Measurements from ENCODE around the gene KHDC4.

KHDC4 gene

DNA sequence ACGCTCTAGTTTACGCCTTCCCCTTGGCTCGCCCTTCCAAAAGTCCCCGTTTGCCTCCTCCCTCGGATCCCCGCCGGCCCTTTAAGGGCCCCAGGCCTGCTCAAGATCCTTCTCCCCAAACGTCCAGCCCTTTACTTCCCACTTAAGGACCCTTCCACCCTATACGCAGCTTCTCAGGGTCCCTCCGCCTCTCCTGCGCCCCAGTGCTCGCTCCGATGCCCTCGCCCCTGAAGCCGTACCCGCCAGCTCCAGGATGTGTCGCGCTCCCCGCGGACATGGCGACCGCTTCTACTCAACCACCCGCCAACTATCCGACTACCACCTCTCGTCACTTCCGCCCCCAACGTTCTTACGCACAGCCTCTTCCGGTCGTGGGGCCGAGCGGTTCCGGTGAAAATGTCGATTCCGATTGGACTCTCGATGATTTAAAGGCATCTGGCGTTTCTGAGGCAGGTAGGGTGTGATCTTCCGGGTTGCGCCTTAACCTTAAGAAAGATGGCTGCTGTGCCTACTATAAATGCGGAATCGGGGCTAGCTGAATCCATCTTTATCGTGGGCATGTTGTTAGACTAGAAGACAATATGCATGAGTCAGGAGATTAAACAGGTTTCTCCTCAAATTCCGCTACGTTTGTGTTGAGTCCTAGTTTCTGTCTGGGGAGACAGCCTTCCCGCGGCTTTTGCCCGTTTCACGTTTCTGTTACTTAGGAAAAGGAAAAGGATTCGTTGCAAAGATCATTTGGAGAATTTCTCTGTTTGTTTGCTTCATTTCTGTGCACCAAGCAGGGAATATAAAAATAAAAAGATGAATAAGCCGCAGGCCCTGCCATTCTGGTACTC lies at the start of gene KHDC4:
Gene KHDC4, minus strand, starts transcription at position 317 of the 839 bp plus-strand sequence. Its CDS starts 40 bp downstream, at position 277.
- DNase-seq, result peak; percentile 100

DNA sequence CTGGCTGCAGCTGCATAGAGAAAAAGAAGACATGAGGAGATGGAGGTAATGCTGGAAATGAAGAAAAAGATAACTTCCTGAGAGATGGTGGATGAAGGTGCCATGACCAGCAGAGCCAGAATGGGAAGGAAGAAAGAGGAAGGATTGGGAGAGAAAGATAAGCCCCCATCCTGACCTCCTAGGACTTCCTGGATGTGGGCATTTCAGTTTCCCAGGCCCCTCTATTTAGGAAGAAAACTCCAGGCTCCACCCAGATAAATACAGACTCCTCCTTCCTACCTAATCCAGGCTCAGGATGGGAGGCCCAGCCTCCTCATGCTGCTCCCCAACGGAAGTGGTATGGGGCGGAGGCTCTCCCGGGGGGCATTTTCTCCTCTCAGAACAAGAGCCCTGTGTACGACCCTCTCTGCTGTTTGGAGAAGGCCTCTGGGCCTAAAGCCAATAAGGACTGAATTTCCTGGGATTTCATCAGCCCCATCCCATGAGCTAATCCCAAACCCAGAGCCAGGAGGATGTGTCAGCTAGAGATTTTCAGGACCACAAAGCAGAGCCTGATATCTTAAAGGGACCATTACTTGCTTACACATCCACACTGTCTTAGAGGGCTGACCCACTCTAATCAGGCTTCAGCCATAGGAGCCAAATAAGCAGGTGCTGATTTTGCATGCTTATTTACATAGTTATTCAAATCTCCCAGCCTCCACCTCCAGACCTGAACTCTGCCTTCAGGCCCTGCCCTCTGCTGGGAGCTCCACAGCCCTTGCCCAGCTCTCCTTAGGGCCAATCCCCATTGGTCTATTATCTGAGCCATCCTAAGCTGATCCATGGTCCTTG lies 49.2 kb upstream of the KHDC4 start:
- DNase-seq, result peak; percentile 37

GRCh38 chr1:155982106-155982505 lies 47.9 kb upstream of the KHDC4 start:
- no peak for DNase-seq

GRCh38 chr1:155981266-155982088 lies 47.3 kb upstream of the KHDC4 start:
- DNase-seq, result peak; percentile 64

DNA sequence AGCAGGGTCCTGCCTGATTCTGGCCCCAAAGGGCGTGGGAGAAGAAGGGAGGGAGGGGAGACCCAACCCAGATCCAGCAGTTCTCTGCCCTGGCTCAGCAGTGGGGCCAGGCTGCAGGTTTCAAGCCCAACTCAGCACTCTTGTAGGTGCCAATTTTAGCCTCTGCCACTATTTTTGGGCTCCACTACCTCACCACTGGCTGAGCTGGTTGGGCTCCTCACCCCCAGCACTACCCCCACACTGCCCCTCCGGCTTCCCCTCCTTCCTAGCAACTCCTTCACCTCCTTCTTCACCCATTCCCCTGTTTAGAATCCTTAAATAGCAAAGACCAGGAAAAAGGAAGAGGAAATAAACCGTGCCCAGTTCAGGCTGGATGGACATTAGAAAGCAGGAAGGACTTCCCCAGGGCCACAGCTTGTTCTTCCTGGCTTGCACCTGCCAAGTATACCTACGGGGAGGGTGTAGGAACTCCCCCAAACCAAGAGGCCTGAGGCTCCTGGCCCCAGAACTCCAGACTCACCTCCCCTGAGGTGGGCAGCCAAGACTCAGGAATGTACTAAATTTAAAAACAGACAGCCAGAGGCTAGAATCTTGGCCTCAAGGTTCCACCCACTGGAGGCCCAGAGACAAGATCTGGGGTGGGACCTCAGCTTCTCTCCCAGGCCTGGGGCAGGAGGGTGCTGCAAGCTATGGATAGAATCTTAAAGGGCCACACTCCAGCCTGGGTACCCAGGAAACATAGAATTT lies 45.6 kb upstream of the KHDC4 start:
- DNase-seq, result peak; percentile 88

DNA sequence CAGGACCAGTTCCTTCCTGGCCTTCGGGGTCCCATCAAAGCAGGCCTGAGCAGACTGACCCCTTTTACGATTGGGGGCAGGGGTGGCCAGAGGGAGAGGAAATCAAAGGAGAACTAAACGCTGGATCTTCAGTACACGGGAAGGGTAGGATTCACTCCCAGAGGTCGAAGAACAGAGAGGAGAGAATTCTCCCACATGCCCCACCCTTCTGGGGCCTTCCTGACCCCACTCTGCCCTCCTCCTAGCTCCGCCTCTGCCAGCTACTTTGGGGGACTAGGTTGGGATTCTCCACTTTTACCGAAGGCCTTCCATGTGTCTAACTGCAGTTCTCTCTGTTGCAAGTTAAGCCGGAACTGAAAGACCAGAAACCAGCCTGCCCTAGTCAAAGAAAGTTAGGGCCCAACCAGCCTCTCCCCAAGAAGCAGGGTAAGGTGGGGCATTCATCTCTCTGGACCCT lies 44.8 kb upstream of the KHDC4 start:
- DNase-seq, result peak; percentile 59

GRCh38 chr1:155978325-155978972 lies 44.2 kb upstream of the KHDC4 start, which contains the start of gene ARHGEF2:
Gene ARHGEF2, minus strand, starts transcription at chr1:155978547. Its CDS starts 120 bp downstream, at chr1:155978427.
- DNase-seq, result peak; percentile 84

GRCh38 chr1:155977690-155978324 lies 43.6 kb upstream of the KHDC4 start:
- DNase-seq, result no peak

- peak; percentile 93 for DNase-seq
Measured at GRCh38 chr1:155976913-155977689, 42.9 kb upstream of the KHDC4 start.

DNA sequence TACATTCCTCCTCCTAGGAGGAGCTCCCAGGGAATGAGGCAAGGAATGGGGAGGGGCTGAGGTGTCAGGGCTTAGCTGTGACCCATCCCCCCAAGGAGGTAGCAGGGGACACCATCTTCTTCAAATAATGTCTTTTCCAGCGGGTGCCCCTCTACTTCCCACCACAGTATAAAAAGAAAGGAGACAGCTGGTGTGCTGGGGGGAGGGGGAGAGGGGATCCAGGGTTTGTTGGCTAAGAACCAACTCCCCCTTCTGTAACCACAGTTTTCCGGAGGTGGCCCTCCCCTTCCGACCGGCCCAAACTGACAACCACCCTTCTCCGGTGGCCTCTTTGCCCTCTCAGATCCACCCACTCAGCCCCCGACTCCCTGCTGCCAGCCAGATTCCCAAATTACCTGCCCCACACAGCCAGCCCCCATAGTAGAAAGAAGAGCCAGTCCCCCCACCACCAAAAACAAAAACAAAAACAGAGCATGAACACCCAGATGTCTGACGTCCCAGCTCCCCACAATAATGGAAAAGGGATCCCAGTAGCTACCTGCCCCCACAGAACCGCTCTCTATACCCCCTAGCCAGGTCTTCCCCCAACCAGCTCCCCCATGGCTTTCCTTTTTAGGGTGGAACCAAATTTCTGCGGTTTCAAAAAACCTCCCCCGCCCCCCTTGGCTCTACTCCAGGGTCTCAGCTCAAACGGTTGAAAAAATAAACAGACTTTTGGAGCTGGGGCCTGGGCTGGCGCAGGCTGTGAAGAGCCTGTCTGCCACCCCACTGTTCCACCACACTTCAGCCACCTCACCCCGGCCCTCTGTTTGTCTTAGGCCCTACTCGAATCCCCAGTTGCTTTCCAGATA lies 42.1 kb upstream of the KHDC4 start:
- DNase-seq, result peak; percentile 91

GRCh38 chr1:155975375-155976061 lies 41.3 kb upstream of the KHDC4 start:
- DNase-seq, result no peak

- no peak for DNase-seq
Measured at GRCh38 chr1:155974208-155975115, 40.2 kb upstream of the KHDC4 start.

- no peak for DNase-seq
Measured at GRCh38 chr1:155973723-155974122, 39.5 kb upstream of the KHDC4 start.

DNA sequence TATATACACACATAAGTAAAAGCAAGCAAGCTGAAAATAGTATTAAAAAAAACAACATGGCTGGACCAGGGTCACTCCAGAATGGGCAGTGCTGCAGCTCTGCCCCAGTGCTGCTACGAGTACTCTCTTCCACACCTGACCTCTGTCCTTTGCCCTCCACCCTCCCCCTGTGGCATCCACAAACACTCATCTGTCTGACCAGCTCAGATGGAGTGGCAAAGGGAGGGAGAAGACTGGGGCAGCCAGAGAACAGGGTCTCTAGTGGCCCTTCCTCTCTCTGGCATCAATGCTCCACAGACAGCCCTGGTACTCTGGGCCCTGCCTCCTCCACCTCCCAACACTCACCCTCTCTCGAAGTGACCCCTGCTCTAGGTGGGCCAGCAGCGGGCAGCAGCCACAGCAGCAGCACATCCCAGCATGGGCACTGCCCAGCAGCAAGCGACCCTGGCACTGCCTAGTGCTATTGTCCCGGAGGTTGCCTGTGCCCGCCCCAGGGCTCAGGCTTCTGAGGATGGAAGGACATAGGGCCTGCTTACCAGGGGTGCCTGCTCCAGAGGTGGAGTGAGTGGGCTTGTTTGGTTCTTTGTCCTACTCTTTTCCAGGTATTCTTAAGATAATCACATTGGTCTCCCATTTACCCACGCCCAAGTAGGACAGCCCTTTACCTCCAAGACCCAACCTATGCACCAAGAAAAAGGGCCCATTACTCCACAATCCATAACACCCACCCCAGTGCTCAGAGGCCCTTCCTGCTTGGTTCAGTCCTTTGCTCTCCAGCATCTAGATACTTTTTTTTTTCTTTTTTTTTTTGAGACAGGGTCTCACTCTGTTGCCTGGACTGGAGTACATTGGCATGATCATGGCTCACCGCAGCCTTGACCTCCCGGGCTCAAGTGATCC lies 37.9 kb upstream of the KHDC4 start:
- no peak for DNase-seq

- DNase-seq, result peak; percentile 71
Measured at GRCh38 chr1:155970531-155971167, 36.4 kb upstream of the KHDC4 start.

GRCh38 chr1:155969377-155969791 lies 35.2 kb upstream of the KHDC4 start:
- DNase-seq, result no peak
